ENCODE data around the gene MEX3D.
A peak's percentile ranks its signal among the peaks of the same experiment; 100 is the strongest.

MEX3D gene

GRCh38 chr19:1514986-1515721 is 53.0 kb downstream of the MEX3D start:
- DNase-seq: no peak

- no peak for DNase-seq
Measured at GRCh38 chr19:1514295-1514661, 53.8 kb downstream of the MEX3D start.

- DNase-seq: no peak
Measured at GRCh38 chr19:1513499-1514294, 54.4 kb downstream of the MEX3D start.

GRCh38 chr19:1512671-1513498 is 55.2 kb downstream of the MEX3D start, which contains the start of gene ADAMTSL5:
Gene ADAMTSL5 (minus strand): TSS chr19:1513019. CDS start chr19:1510943, 2,076 bp downstream.
- DNase-seq: no peak

- no peak for DNase-seq
Measured at GRCh38 chr19:1511318-1512317, 56.5 kb downstream of the MEX3D start.

- DNase-seq: no peak
Measured at GRCh38 chr19:1510807-1511206, 57.3 kb downstream of the MEX3D start.

GRCh38 chr19:1510442-1510806 is 57.7 kb downstream of the MEX3D start:
- DNase-seq: no peak

- DNase-seq: no peak
Measured at GRCh38 chr19:1509602-1510441, 58.3 kb downstream of the MEX3D start.

GRCh38 chr19:1508507-1508856 is 59.6 kb downstream of the MEX3D start:
- no peak for DNase-seq

GRCh38 chr19:1507763-1508506 is 60.2 kb downstream of the MEX3D start:
- DNase-seq: peak; percentile 20

GRCh38 chr19:1507192-1507660 is 60.9 kb downstream of the MEX3D start:
- no peak for DNase-seq

- DNase-seq: no peak
Measured at GRCh38 chr19:1505991-1506881, 61.9 kb downstream of the MEX3D start.

GRCh38 chr19:1505012-1505411 is 63.1 kb downstream of the MEX3D start:
- no peak for DNase-seq

Data from NCI-H510A (cell line).